GM18867 (cell line): ENCODE measurements around the gene KRT7.

ENCODE experiments used
- ATAC-seq: cut with Tn5 transposase; IDR thresholded peaks from one replicate; pipeline ENCODE4 v1.9.1; 2021; ENCODE audit warnings: mild to moderate bottlenecking, moderate library complexity; ENCODE audit not compliant: unreplicated experiment

KRT7 gene

DNA sequence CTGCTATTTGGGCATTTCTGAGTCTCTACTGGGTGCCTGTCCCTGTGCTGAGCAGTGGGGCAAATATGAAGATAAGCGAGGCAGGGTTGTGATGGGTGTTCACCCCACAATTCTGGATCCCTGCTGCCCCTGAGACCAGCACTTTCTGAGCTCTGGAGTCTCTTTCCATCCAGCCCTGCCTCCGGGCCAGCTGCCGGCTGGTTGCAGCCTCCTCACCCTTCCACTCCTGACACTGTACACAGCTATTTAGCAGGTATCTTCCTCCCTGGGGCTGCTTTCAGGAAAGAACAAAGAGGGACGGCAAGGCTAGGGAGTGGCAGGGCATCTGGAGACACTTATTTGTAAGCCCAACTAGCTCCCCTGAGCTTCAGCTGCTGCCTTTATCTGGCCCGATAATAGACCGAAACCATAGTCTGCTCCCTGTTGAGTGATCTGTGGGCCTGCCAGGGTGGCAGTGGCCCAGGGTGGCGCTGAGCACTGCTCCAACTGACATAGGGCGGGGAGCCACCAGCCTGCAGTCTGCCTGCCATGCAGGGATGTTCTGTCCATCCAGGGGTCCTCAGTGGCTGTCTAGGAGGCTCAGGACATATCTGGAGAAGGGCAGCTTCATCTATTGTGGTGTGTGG lies 33.6 kb upstream of the KRT7 start:
- ATAC-seq: no peak

DNA sequence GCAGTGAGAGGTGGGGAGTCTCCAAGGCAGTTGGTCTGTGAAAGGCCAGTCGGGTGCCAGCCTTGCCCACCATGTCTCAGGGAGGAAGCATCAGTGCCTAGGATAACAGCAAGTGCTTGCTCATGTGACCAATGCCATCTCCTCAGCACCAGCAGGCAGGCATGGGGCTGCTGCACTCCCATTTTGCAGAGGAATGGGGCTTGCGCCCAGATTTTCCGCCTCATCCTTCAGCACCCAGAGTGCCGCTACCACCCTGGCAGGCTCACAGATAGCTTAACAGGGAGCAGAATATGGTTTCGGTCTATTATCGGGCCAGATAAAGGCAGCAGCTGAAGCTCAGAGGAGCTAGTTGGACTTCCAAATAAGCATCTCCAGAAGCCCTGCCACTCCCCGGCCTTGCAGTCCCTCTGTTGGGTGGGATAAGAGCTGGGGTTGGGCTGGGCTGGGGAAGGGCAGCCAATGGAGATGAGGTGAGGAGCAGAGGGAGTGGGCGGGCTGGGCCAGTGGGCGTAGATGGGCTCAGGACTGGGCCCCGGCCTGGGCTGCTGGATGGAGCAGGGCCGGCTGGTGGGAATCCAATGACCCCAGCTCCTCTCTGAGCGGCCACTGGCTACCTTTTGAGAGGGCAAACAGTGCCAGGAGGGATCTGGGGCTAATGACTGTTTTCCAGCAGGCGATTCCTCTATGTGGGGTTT lies 32.8 kb upstream of the KRT7 start:
- ATAC-seq: no peak

DNA sequence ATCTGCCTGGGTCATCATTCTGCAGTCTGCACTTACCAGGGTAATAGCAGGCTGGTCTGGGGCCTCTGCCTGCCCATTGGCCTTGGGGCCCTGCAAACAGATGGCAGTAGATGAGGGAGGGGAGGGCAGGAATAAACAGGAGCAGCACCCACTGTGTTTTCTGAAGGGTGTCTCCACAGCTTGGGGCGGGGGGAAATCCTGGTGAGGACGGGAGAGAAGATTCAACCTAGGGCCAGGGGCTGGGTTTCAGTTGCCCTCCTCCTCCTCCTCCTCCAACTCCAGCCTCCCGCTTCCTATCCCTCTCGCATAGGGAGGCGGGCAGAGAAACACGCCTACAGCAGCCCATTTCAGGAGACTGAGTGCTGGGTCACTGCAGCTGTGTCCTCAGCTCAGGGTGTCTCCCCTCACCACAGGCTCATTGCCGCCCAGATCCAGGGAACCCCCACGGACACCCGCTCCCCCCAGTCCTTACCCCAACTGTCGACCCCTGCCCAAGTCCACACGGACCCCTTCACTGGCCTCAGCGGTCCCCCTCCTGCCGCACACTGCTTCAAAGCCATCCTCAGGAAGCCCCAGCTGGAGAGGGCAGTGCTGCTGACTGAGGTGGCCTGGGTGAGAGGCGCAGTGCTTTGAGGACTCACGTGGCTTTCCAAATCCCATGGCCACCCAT lies 32.1 kb upstream of the KRT7 start:
- ATAC-seq: no peak

DNA sequence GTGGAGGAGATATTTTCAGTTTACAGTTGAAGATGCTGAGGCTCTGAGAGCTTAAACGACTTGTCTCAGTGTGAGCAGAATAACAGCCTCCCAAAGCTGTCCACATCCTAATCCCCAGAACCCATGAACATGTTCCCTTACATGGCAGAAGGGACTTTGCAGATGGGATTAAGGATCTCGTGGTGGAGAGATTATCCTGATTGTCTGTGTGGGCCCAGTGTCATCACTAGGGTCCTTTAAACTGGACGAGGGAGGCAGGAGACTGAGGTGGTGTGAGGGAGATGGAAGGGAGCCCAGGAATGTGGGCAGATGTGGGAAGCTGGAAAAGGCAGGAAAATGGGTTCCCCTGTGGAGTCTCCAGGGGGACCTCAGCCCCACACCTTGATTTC lies 31.6 kb upstream of the KRT7 start:
- no peak for ATAC-seq

DNA sequence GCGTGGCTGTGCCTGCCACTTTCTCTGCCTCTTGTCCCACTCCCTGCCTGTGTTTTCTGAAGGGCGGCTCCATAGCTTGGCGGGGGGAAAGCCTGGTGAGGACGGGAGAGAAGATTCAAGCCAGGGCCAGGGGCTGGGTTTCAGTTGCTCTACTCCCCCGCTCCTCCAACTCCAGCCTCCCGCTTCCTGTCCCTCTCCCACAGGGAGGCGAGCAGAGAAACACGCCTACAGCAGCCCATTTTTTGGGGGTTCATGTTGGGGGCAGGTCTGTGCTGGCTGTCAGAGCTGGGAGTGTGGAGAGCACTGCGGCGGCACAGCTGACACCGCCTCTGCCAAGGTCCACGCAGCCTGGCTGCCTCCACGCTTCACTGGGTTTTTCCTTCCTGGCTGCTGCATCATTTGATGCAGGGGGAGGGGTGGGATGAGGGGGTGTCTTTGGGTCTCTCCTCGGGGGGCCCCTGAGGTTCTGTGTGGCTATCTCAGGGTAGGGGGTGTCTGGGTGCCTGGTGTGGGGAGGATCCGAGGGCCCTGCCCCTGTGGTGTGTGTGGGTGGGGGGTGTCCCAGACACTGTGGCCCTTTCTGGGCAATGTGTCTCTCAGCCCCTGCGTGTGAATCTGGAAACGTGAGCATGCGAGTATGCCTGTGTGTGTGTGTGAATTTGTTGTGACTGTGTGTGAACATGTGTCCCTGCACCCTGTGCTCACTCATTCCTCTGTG lies 30.5 kb upstream of the KRT7 start:
- no peak for ATAC-seq

DNA sequence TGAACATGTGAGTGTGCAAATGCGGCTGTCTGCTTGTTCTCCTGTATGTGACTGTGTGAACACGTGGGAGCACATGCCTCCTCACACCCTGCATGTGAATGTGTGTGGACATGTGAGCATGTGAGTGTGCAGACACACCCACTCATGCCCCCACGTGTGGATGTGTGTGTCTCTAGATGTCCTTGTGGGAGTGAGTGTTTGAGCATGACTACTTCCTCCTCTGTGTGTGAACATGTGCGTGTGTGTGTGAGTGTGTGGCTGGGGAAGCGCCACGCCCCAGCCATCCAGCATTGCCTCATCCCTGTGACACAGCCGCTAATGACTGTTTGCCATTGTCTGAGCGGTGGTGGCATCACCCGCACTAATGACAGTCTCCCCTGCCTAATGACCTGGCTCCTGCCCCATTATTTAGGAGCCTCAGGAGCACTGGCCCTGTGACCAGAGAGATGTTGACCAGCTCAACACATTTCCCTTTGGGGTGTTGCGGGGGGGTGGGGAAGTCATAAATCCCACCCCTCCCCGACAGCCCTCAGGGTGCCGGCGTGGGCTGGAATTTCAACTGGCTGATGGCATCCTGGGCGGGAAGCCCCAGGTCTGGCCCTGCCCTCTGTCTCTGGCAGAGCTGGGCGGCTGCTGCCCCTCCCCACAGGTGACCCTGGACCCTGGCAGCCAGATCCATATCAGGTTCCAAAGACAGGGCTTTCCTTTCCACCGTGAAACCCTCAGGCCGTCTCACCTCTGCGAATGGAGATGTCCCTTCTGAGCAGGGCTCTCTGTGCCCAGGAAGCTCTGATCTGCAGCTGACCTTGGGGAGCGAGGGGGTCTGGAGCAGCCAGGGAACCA lies 29.7 kb upstream of the KRT7 start:
- no peak for ATAC-seq

DNA sequence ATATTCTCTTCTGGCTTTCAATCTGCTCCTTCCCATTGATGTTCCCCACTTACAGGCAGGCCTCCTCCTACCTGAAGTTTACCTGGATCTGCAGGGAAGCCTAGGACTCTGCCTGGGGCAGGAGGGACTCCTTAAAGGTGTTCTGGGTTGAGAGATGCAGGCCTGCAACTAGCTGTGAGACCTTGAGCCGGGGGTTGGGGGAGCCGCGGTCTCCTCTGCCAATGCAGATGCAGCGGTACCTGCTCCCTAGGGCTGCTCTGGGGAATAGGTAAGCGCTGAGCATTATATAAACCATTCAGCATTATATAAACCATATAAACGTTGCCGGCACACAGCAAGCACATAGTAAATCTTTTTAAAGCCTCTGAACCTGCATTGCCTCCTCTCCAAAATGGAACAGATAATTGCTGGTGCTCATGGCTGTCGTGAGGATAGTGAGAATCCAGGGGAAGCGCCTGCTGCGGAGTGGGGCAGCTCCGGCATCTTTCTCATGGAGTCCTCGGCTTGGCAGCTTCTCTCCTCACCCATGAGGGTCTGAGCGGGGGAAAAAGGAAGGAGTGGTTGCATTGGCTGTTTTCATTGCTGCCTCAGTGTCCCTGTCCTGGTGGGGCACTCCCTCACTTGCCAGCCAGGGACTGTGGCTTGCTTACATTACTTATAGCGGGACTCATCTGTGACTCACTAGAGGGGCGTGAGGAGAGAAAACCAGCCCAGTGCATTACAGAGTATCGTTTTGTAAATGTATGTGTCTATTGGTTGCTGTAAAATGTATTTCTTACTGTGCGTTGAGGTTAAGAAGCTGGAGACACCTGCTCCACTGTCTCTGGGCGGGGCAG lies 28.7 kb upstream of the KRT7 start:
- ATAC-seq: no peak

DNA sequence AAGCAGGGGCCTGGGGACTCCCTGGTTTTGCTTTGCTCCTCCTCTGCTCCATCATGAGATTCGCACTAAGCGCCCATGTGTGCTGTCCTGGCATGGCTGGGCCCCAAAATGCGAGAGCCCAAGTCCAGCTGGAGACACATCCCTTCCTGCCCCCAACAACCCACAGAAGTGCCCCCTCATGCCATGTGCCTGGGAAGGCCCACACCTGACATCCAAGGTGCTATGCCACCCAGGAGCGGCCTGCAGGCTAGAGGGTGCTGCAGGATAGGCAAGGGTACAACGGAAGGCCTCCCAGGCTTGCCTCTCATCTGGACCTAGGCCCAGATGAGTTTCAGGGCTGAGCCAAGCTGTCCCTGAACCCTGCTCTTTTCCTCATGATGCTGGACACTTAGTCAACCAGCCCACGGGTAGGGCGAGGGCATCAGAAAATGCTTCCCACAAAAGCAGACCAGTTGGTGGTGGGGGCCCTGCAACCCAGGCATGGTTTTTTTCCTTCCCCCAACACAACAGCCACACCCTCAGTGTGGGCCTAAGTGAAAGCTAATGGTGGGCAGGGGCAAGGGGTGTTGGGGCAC lies 28.0 kb upstream of the KRT7 start:
- ATAC-seq: no peak

DNA sequence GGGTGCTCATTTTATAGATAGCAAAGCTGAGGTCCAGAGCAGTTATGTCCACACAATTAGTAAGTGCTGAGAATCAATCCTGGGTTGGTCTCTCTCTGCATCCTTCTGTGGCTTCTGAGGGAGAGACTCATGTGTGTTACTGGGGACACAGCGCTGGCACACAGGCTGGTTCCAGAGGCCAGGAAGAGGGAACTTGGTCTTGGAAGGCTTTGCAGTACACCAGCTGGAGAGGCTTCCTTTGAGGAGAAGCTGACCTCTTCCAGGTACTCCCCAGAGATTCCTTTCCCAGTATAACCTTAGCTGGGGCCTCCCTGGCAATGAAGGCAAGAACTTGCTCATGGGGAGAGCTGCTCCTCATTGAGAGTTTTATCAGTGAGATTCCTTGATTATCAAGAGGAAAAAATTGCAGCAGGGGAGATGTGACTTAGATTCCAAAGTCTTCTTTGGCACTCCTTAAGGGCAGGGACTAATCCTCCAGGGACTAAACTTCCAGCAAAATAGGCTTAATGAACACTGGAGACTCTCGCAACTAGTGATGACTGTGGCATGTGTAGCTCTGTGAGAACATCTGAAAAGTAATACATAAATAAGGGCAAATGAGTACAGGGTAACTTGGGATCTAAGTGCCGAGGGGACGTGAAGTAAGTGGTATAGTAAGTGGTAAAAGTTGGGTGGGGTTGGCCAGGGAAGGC lies 27.3 kb upstream of the KRT7 start:
- ATAC-seq: no peak

DNA sequence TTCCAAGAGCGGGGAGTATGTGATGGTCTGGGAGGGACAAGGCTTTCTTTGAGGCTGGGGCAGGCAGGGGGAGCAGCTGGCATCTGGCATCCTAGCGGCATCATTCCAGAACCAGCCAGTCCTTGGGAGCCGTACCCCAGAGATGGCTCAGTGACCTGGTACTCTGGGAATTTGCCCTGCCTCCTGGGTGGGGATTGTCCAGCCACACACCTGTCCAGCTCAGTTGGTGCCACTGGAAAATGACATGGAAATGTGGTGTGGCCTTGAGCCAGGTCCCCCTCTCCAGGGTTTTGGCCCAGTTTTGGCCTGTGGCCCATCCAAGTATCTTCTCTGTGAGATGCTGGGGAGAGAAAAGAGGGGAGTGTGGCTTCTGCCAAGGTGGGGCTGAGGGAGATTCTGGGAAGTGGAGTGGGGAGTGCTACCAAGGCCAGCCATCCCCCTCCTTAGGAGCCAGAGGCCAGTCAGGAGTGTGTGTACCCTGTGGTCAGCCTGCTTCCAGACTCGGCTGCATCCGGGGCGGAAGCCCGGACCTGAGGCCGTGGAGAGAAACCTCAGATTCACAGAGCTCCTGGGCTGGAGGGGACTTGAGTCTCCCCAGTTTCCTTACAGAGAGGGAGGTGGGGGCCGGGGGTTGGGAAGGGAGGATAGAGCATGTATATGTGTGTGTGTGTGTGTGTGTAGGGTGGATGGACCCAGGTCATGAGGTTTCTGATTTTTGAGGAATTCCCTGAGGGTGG lies 26.6 kb upstream of the KRT7 start:
- no peak for ATAC-seq

DNA sequence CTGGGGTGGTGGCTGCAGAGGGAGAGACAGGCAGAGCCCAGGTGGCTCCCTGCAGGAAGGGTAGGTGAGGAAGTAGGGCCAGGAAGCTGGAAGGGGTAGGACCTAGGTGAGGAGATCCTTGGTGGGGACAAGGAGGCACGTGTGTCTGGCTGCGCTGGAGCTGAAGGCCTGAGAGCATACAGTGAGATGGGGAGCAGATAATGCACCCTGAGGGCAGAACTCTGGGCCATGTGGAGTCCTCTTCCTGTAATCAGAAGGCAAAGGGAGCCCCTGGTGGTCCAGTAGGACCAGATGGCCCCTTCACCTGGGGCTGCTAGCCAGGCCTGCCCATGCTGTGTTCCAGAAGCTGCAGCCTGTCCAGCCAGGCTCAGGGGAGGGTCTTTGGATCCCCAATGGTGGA lies 25.9 kb upstream of the KRT7 start:
- no peak for ATAC-seq

DNA sequence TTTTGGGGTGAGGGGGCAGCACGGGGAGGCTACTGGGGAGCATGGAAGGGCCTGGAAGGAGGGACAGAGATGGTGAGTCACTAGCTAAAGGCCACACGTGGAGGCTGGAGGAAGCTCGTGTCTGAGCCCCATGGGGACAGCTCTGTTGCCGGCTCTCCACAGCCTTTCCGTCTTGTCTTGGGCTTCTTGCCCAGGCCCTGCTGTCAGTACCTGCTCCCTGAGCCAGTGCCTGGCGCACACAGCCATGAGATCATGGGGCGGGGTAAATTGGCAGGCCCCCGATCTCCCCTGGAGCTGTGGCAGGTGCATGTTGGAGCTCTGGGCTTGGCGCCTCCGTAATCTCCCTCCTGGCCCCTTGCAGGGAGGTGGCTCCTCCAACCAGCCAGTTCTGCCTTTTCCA lies 25.1 kb upstream of the KRT7 start:
- ATAC-seq: no peak

DNA sequence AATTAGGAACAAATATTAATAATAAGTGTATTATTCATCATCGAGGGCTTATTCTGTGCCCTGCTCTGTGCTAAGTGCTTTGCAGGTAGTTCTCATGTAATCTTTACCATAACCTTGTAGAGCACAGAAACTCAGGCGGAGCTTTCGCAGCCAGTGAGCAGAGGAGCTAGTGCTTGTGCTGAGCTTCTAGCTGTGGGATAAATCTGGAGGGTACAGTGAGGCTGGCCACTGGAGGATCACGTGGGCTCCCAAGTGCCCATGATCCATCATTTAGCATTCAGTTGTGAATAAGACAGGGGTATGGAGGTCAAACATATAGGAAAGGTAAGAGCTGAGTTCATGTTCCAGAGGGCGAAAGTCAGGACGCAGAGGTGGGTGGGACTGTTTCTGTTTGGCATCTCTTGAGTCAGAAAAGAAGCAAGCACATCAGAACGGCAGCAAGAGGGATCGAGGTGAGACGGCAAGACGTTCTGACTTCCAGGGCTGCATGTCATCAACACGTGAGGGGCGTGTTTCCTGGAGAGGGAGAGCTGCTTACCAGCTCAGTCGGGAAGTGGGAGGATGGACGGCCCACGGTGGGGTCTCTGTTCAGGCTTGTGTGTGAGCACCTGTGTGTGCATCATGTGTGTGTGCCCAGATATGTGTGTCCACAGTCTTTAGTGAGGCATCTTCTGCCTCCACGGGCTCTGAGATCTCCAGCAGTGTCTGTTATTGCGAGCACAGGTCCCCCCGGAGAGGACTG lies 24.4 kb upstream of the KRT7 start:
- no peak for ATAC-seq

DNA sequence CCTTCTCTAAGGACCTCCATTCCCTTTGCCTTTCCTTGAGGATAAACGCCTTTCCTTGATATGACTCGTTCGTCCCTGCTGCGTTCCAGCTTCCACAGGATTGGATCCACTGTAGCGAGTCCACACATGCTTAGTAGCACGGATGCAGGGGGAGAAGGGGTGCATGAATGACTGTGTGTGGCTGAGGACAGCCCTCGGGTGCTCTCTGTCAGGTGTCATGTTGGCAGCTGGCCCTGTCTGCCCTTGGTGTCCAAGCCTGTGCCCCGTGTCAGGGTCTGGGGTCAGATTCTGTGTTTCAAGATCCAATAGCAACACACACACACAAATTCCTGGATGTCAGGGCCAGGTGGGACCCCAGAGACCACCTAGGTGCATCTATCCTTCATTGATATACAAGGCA lies 23.7 kb upstream of the KRT7 start:
- ATAC-seq: no peak

DNA sequence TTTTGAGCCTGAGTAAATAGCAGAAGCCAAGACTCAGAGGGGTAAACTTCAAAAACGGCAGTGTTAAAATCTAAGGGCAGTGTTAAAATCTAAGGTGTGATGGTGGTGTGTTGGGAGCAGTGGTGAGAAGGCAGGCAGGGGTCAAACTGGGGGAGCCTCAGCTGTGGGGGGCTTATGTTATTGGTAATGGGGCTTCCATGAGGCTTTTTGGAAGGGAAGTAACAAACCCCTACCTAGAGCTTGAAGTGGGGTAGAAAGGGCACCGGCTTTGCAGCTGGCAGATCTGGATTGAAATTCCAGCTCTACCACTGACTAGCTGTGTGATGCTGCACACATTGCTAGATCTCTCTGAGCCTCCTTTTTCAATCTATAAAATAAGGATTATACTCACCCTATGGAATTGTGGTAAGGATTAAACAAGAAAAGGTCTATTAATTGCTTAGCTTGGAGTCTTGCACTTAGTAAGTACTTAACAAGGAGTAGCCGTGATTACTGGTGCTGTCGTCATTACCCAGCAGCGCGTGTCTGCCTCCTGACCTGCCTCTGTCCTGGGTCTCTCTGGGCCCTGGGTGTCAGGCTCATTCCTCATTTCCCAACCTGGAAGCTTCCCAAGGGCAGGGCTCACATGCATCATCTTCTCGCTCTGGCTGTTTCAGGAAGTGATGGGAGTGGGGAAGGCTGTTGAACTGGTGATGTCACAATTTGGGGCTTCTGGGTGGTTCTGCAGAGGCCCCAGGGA lies 22.7 kb upstream of the KRT7 start:
- no peak for ATAC-seq

DNA sequence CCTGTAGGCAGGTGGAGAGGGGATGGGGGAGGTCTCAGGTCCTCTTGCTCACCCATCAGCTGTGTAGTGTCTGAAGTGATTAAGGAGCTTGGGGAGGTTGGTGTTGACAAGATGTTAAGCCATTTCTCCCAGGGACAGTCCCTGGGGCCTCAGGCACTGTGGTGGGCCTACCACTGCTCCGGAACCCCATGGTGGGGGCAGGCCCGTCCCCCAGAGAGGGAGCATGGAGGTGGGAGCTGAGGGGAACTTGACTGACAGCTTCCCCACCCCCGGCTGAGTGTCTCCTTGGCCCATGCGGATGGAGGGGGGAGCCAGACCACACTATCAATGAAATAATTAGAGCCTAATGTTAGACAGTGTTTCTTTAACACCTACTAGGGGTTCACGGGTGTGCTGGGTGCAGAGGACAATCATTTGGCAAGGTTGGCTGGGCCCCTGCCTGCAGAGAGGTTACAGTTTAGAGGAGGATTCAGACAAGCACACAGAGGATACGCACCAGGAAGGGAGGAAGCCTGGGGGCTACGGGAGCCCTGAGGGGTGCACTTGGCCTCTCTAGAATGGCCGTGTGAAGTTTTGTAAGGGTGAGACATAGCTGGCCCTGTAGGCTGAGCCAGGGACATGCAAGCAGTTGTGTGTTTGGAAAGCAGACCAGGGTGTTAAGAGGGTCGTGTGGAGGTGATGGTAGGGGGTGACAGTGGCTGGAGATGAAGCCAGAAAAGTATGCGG lies 22.0 kb upstream of the KRT7 start:
- ATAC-seq: no peak
